ENCODE measurements around the gene RUSC1.
A peak's percentile ranks its signal among the peaks of the same experiment; 100 is the strongest.

Gene RUSC1

DNA sequence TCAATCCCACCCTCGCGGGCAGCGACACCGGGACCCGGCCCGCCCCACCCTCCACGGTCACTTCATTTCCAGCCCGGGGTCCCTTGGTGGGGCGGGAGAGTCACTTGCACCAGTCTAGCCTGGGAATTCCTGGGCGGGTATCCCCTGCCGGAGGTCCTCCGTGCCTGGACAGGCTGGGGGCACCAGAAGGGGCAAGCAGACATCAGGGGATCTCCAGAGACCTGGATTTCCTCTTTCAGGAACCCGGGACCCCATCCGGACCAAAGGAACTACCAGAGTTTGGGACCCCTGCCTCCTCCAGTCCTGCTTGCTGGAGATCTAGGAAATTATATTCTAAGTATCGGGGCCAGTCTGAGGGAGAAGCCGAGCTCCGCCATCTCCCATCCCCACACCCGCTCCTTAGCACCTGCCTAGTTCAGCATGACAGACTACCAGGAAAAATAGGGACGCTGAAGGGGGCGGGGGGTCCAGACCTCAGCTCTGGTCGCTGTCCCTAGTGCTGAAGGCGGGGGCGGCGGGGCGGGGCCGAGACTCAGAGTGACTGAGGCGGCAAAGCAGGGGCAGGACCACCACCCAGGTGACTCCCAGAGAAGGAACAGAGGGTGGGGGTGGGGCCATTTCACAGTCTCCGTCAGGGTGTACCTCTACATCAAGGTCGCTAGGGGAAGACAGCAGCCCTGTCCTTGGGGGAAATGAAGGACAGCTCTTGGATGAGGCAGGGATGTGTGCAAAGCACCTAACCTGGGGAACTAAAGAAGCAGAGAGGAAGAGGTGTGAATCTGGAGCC is 42.6 kb upstream of the RUSC1 start:
- POLR2A ChIA-PET, result no interaction called here
- CTCF ChIA-PET, result interaction anchor here (0.8 to 4.2 kb wide), 9 partner anchors 8 to 46 kb away, joined by 3 to 35 read pairs (median 4); partner anchors contain the start of gene FDPS
- peak; percentile 74 for DNase-seq (ENCODE audit: extremely low spot score)

DNA sequence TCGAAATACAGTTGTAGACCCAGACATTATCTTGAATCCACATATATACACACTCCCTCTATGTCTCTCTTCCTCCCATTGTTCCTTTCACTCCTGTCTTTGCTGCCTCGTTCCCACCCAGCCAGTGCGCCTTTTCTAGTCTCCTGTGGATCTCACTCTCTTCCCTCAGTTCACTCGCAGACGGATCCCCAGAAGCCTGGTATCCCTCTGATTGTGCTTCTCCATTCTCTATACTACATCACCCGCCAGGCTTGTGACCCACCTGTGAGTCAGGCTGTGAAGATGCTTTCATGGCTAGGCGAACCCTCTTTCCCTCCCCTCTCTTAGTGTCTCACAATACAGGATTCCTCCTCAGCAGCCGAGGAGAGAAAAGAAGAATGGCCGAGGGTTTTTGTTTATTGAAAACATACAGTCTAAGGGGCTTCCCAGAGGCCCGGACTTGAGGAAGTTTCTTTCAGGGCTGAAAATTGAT is 42.0 kb upstream of the RUSC1 start:
- CTCF ChIA-PET, result interaction anchor here (0.8 to 4.2 kb wide), 11 partner anchors 9 to 45 kb away, joined by 3 to 35 read pairs (median 4); partner anchors contain the start of gene FDPS

More for the DNA sequence above, 42.6 kb upstream of the RUSC1 start:
- TF ChIP-seq, protein P1, sequence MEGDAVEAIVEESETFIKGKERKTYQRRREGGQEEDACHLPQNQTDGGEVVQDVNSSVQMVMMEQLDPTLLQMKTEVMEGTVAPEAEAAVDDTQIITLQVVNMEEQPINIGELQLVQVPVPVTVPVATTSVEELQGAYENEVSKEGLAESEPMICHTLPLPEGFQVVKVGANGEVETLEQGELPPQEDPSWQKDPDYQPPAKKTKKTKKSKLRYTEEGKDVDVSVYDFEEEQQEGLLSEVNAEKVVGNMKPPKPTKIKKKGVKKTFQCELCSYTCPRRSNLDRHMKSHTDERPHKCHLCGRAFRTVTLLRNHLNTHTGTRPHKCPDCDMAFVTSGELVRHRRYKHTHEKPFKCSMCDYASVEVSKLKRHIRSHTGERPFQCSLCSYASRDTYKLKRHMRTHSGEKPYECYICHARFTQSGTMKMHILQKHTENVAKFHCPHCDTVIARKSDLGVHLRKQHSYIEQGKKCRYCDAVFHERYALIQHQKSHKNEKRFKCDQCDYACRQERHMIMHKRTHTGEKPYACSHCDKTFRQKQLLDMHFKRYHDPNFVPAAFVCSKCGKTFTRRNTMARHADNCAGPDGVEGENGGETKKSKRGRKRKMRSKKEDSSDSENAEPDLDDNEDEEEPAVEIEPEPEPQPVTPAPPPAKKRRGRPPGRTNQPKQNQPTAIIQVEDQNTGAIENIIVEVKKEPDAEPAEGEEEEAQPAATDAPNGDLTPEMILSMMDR (IDR thresholded peaks at IDR 0.05; ENCODE audit: control extremely low read depth, extremely low read depth, low read depth, missing control alignments), result peak; percentile 25

DNA sequence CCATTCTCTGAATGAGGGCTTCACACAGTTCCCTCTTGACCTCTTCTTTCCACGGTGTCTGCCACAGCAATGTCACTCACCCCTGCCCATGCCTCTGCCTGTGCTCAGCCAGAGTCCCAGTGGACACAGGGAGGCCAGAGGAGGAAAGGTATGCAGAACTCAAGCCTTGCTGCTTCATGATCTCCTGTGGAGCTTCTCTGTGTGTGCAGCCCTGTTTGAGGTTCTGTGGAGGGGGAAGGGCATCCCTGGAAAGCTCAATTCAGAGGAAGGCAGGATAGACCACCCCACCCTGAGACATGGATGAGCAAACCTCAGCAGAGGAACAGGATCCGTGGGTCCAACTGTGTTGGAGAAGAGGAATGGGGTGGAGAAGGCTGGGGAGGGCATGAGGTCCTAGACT is 41.4 kb upstream of the RUSC1 start:
- ChIA-PET CTCF (interaction anchor here (0.8 to 4.2 kb wide), 6 partner anchors 13 to 45 kb away, joined by 3 to 35 read pairs (median 6); partner anchors contain the start of gene FDPS), POLR2A (no interaction called here)
- TF ChIP-seq, protein P1 (IDR thresholded peaks at IDR 0.05; ENCODE audit: control extremely low read depth, extremely low read depth, low read depth, missing control alignments), result no peak
- no peak for DNase-seq (ENCODE audit: extremely low spot score)

More for the DNA sequence above, 42.0 kb upstream of the RUSC1 start:
- TF ChIP-seq, protein P1 (IDR thresholded peaks at IDR 0.05; ENCODE audit: control extremely low read depth, extremely low read depth, low read depth, missing control alignments), result no peak
- no peak for DNase-seq (ENCODE audit: extremely low spot score)
- POLR2A ChIA-PET, result no interaction called here

DNA sequence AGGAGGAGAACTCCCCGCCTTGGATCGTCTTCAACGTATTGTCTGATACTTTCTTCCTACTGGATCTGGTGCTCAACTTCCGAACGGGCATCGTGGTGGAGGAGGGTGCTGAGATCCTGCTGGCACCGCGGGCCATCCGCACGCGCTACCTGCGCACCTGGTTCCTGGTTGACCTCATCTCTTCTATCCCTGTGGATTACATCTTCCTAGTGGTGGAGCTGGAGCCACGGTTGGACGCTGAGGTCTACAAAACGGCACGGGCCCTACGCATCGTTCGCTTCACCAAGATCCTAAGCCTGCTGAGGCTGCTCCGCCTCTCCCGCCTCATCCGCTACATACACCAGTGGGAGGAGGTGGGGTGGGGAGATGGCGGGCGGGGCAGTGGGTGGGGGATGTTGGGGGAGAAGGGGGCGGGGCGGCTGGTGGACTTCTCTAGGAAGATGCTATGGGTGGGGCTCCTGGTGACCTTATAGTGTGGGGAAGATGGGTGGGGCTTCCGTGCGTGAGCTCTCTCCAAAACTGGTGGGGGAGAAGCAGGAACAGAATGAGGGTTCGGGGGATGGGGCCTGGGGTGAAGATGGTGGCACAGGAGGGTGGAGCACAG is 38.1 kb upstream of the RUSC1 start:
- TF ChIP-seq, protein P1 (IDR thresholded peaks at IDR 0.05; ENCODE audit: control extremely low read depth, extremely low read depth, low read depth, missing control alignments), result no peak
- CTCF ChIA-PET, result interaction anchor here (1.6 to 1.7 kb wide), 2 partner anchors 31 to 41 kb away, joined by 5 to 6 read pairs; no protein-coding TSS in a partner anchor
- DNase-seq (ENCODE audit: extremely low spot score), result no peak
- POLR2A ChIA-PET, result no interaction called here

DNA sequence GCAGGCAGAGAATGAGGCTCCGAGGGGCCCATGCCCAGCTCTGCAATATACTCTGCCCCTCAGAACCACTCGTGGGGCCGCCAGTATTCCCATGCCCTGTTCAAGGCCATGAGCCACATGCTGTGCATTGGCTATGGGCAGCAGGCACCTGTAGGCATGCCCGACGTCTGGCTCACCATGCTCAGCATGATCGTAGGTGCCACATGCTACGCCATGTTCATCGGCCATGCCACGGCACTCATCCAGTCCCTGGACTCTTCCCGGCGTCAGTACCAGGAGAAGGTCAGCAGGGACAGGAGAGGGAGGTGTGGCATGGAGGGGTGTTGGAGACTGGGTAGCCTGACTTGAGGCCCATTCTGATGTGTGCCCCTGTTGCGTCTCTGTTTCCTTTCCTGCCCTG is 36.2 kb upstream of the RUSC1 start:
- DNase-seq (ENCODE audit: extremely low spot score), result no peak
- TF ChIP-seq, protein P1 (IDR thresholded peaks at IDR 0.05; ENCODE audit: control extremely low read depth, extremely low read depth, low read depth, missing control alignments), result no peak
- POLR2A ChIA-PET, result no interaction called here
- CTCF ChIA-PET, result interaction anchor here (2.0 kb wide), 1 partner anchor 33 kb away, joined by 5 read pairs; no protein-coding TSS in a partner anchor

DNA sequence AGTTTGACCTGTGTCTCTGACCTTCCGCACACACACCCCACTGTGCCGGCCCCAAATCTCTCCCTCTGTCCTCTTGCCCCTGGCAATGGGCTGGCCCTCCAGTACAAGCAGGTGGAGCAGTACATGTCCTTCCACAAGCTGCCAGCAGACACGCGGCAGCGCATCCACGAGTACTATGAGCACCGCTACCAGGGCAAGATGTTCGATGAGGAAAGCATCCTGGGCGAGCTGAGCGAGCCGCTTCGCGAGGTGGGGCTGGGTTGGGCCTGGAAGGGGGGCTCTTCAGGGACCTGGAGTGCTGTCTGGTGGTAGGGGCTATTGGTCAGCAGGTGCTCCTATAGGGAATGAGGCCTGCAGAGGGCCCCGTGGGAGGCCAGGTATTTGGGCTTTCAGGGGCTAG is 35.6 kb upstream of the RUSC1 start:
- DNase-seq (ENCODE audit: extremely low spot score), result no peak
- CTCF ChIA-PET, result interaction anchor here (1.3 to 2.0 kb wide), 2 partner anchors 9 to 34 kb away, joined by 5 to 6 read pairs; no protein-coding TSS in a partner anchor
- POLR2A ChIA-PET, result no interaction called here
- TF ChIP-seq, protein P1 (IDR thresholded peaks at IDR 0.05; ENCODE audit: control extremely low read depth, extremely low read depth, low read depth, missing control alignments), result no peak

Measured in GM10248 (cell line).